Activated CD4-positive, alpha-beta T cell treated with anti-CD3 and anti-CD28 coated beads, Interleukin-2, amount 50 U/mL, for 1 hour (primary cell): ENCODE data around the gene FRAT2.
"Not testable (repeated sequence)": the region's sequence is repeated elsewhere in the genome, so short reads cannot be mapped to it uniquely, and the experiment has no call there.

ENCODE experiments used
- DNase-seq: peaks from one replicate; pipeline ENCODE4 v3.0.0-alpha.2; 2020

The FRAT2 gene

DNA sequence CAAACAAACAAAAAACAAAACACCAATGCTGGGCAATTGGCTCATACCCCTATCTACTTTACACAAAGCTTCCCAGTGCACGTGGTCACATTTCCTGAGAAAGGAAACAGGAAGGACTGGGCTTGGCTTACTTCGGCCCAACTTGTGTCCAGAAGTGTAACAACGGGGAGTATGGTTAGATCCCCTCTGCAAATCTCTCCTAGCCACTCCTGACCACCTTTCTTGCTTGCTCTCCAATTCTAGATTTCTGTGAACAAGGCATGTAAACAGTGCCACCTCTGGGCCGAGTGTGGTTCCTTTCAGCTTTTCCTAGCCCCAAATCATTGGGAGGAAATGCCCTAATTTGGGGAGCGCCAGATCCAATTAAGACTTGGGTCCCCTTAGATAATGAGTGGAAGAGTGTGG lies 21.0 kb upstream of the FRAT2 start:
- no peak for DNase-seq

DNA sequence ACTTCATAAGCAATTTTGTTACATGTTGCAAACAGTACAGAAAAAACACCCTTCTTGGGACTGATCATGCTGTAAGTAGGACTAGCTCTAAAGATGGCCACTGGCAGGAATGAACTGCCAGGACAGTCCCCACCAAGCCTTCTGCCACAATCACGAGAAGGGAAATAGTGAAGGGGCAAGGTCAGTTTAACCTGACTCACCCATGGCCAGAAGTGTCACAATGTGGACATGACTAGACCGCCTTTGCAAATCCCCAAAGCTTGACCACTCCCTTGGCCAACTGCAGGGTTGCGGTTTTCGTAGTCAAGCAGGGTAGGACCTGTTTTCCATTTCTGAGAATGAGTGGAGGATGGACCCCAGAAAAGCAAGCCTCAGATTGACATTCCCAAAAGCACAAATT lies 19.4 kb upstream of the FRAT2 start:
- no peak for DNase-seq

DNA sequence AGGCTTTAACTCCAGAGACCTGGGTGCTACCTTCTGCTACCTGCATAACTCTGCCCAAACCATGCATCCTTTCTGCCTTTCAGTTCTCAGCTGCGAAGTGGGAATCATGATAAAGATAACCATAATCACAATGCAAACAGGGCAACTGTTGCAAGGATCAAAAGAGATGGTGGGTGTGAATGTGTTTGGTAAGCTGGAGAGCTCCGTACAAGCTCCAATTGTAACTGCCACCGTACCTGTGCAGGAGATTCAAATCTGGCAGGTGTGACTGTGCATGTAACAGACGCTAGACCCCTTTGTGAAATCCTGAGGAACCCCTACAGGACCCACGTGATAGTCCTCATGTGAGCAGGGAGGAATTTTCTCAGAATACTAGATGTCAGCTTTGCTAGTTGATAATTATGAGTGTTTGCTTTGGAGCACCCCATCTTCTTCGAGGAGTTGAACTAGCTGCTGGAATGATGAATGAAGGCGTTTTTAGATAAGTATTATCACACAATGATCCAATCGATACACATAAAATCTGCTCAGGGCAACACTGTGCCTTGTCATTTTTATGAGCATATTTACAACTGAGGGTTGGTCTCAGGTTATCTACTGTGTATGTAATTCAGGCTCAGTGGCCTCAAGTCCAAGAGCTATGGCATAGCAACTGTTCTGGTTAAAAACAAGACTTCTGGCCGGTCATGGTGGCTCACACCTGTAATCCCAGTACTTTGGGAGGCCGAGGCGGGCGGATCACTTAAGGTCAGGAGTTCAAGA lies 15.4 kb upstream of the FRAT2 start:
- DNase-seq = no peak

DNA sequence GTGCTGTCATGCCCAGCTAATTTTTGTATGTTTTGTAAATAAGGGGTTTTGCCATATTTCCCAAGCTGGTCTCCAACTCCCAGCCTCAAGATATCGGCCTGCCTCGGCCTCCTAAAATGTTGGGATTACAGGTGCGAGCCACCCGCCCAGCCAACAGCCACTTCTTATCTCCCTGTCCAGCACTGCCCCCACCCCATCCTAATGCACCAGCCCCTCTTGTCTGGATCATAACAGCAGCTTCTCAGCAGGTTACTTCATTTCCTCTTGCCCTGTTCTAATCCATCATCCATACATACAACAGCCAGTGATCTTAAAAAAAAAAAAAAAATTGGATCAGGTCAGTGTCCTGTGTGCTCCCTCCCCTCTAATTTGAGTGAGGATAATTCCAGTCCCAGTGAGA lies 12.8 kb upstream of the FRAT2 start:
- DNase-seq = no peak

DNA sequence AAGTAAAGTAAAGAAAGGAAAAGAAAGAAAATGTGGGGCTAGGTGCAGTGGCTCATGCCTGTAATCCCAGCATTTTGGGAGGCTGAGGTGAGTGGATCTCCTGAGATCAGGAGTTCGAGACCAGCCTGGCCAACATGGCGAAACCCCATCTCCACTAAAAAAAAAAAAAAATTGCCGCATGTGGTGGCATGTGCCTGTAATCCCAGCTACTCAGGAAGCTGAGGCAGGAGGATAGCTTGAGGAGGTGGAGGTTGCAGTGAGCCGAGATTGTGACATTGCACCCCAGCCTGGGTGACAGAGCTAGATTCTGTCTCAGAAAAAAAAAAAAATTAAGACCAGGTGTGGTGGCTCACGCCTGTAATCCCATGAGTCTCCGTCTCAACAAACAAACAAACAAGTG lies 9.1 kb upstream of the FRAT2 start:
- DNase-seq = not testable (repeated sequence)

DNA sequence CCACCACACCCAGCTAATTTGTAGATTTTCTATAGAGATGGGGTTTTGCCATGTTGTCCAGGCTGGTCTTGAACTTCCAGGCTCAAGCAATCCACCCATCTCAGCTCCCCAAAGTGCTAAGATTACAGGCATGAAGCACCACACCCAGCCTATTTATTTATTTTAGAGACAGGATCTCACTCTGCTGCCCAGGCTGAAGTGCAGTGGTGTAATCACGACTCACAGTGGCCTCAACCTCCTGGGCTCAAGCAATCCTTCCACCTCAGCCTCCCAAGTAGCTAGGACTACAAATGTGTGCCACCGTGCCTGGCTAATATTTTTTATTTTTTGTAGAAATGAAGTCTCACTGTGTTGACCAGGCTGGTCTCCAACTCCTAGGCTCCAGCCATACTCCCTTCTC lies 6.9 kb upstream of the FRAT2 start:
- no peak for DNase-seq

DNA sequence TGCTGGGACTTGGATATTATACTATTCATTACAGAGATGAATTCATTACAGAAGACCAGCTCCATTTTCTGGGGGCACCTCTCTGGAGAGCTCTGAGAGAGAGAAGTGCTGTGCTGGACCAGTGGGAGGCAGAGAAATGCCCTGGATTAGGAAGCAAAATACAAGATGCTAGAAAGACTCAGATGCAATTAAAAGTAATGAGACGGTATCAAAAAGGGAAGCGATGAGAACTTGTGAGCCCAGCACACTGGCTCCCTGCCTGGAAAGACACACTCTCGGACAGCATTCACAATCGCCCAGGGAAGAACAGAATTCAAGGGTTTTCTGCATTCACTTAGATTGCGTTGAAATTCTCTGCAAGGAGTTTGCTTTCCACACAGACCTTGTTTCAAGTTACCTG lies 3.5 kb upstream of the FRAT2 start:
- no peak for DNase-seq

DNA sequence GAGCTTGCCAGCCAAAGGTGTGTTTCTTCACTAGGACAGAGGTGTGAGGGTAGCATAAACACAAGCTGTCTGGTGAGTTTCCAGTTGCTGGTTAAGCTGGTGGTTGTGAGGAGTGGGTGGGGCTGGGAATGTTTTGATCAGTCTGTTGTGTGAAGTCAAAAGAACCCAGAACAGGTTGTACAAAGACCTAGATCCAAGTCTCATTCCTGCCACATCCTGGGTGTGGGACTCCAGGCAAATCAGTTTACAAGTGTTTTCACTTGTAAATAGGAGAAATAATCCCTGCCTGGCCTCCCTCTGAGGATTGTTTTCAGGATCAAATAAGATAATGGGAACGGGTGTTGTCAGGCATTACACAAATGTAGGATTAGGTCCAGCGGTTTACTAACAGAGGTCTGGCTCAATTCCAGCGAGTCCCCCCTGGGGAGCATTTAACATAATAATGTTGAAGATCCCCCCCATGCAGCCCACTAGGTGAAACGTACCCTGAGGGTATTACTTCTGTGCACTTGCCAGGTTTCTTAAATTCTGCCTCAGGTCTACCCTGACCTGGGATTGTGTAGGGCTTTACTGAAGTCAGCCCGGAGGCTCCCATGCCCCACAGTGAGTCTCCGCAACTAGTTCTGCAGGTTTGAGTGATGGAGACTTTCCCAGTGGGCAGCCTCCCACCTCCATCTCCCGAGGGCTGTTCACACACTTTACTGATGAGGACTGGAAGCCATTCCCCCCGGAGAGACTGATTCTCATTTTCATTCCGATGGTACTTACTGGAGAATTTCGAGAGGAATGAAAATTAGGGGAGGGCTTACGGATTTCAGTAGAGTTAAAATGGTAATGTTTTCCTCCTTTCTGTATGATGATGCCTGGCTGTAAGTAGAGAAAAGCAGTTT lies 2.7 kb upstream of the FRAT2 start:
- DNase-seq = no peak

DNA sequence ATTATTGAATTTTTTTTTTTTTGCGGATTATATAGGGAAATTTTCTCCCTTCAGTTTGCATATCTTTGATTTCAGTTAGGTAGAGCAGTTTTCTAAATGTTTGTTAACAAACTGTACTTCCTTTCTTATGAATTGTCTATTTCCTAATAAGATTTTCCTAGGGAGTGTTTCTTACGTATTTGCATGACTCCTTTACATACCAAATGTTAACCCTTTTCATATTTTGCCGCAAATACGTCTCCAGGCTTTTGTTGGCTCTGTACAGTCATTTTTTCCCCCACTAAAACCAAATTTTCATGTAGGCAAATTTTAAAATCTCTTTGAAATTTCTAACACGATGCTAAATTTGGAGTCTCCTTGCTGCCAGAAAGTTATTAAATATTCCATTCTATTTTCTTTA lies 1.9 kb upstream of the FRAT2 start:
- no peak for DNase-seq

DNA sequence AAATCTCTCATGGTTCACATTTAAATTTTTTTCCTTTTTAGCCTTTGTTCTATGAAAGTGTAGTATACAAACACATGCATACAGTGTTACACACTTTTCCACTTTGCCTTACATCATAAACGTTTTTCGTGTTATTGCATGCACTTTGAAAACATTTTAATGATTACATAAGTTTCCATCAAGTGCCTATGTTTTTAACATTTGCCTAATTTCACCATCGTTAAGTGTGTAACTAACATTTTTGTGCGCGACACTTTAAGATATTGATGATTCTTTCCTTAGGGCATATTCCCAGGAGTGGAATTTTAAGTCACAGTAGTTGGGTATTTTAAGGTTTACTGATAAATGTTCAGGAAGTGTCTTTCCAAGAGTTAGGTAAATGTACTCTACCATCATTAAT lies 1.5 kb upstream of the FRAT2 start:
- no peak for DNase-seq

DNA sequence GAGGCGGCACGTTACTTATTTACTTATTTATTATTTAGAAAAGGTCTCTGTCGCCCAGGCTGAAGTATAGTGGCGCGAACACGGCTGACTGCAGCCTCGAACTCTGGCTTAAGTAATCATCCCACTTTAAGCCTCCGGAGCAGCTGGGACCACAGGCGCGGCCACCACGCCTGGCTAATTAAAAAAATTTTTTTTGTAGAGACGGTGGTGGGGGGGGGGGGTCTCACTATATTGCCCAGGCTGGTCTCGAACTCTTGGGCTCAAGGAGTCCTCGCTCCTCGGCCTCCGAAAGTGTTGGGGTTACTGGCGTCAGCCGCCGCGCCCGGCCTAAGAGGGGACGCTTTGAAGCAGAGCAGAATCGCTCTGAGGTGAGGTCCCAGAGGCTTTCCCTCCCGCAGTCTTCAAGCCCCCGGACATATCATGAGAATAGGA lies 675 bp upstream of the FRAT2 start:
- DNase-seq = no peak

DNA sequence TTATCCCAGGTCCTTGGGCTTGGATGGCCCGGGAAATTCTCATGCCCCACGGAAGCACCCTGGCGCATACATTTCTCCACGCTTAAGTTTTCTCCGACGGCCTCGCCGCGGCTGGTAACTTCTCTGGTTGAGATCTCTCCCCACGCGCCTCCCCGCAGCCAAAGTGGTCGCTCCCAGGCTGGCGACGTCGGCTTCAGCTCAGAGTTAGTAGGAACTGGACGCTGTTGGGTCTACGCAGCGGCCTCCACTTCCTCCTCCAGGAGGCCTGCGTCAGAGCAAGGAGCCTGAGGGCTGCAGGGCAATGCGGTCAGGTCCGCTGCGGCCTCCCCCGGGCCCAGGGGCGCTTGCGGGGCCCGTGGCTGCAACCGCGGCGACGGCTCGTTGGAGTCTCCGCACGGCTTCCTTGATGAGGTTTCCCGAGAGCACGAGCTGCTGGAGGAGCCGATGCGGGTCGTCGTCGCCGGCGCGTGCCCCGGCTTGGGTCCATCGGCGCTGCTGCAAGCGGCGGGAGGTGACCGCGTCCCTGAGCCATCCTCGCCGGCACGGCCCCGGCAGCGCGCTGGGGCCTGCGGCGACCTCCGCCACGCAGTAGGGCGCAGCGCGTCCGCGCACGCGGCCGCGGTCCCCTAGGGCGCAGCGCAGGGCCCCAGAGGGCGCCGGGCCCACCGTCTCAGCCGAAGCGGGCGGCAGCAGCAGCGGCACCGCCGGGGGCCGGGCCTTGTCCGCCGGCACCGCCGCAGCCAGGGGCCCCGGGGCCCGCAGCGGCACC lies 744 bp downstream of the FRAT2 start:
- no peak for DNase-seq

DNA sequence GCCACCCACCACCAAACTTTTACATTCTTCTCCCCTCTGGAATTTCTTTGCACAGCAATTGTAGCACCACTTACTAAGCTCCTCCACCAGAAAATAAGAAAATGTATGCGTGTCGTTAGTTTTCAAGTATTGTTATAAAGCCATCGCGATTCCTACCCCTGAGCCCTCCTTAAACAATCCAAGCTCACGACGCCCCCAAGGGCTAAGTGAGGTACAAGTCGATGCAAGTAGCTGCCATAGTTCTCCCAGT lies 1.3 kb downstream of the FRAT2 start:
- no peak for DNase-seq

DNA sequence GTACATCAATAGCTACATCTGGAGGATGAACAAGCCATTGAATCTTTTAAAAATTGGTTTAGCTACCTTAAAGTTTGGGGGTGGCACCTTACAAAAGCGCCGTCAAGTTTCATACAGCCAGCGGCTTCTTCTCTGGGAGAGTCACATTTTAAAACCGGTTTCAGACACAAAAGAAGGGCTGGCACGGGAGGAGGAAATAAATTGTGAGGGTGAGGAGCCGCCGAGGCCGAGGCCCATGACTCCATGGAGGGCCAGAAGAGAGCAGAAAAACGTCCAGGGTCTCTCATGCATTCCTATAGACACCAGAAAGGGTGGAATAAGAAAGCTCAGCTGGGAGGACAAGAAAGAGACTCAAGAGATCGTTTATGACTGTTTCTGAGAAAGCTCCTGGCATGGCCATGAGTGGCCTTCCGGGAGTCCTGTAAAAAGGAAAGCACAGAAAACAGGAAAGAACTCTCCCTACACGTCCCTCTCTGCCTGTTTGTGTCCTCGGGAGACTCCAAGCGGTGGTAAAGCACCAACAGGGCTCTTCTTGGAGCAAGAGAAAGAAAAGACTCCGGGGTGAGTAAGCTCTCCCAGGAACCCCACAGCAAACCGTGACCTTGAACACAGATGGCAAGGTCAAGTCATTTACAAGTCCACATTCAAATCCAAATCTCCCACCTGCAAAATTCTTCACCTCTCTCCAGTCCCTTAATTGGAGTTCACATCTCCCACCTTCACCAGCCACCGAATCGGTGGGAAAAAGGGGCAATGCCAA lies 1.8 kb downstream of the FRAT2 start:
- no peak for DNase-seq

DNA sequence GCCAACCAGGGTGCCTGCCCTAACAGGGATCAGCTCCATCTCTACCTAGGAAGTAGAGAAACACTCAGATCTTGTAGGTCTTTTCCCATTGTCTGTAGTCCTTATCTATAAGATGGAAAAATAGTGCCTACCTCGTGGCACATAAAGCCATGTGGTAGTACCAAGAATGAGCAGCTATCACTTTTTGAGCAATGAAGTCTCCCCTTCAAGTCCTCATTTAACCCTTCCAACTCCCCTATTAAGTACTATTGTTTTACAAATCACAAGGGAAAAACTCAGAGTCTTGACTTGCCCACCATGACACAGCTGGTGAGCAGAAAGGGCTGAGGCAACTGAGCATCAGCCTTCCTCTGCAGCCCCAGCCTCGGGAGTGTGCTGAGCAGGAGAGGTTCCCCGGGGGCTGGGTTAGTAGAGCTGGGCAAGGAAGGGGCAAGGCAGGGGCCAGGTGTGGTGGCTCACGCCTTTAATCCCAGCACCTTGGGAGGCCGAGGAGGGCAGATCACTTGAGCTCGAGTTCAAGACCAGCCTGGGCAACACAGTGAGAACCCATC lies 3.3 kb downstream of the FRAT2 start:
- no peak for DNase-seq

DNA sequence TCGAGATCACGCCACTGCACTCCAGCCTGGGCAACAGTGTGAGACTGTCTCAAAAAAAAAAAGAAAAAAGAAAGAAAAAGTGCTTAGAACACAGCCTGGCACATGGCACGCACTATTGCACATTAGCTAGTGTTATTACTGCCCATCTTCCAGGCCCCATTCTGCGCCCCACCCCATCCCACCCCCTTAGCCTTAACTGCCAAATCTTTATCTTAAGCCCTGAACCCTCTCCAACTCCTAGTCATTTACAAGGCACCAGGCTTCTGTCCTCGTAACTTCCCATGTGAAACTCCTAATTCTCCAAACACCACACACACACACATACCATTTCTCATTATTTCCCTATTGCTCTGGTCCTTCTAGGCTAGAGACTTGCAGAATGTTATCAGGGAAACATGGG lies 4.8 kb downstream of the FRAT2 start:
- DNase-seq = no peak

DNA sequence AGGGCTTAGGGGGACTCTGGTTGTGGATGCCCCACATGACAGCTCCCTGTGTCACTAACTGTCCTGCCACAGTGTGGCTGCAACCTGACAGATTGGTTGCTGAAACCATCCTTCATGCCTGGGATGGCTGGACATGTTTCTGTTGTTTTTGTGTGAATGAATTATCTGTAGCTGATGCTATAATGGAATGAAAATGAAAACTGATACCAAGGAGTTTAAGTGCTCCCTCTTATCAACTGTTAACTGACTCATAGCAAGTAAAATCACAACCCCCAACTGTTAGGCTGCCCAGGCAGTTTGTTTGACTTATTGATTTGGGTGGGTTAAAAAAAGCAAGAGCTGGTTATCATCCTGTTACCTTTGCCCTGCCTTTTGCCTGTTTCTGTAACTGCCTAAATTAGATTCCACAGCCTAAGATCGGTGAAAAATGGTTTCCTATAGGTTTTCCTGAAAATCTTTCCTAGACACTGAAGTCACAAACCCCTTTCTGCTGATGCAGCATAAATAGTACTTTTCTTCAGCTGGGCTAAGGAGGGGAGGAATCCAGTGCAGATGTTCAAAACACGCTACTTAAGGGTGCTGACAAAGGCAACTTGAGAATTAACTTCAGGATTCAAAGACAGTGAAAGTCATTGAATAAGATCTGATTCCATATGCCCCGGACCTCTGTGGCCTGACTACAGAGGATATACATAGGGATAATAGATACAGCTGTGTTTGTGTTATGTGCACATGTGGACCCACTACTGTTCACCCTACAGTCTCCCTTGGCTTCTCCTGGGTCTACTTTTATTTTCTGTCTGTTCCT lies 5.7 kb downstream of the FRAT2 start:
- DNase-seq = no peak

DNA sequence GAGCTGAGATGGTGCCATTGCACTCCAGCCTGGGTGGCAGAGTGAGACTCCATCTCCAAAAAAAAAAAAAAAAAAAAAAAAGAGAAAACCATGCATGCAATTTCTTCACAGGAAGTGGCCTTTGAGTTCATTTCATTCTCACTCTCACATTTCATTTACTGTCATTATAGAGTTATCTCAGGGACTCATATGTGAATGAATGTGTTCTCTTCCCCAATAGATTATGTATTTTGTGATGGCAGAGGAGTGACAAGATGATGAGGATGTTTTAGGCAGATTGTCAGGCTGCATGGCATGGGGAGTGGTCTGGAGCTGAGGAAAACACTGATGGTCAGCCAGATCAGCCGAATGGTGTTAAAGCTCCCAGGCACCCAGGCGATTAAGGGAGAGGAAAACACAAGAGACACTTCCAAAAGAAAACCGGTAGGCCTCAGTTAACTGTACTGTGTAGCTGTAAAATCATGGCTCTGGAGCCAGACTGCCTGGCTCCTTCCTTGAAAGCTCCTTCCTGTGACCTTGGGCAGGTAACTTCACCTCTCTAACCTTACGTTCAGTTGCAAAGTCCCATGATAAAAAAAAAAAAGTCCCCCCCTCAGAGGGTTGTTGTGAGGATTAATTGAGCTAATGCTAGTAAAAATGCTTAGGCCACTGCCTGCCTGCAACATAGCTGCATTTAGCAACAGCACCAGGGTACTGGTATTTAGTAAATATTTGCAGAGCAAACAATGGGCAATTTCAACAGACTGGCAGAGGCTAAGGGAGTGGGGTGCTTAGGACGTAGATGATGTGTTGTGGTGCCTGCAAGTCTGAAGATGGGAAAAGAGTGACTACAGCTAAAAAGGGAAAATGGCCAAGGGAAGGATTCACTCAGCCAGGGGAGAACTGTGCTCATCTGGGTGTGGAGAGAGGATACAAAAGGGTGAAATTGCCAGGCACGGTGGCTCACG lies 6.9 kb downstream of the FRAT2 start:
- no peak for DNase-seq

DNA sequence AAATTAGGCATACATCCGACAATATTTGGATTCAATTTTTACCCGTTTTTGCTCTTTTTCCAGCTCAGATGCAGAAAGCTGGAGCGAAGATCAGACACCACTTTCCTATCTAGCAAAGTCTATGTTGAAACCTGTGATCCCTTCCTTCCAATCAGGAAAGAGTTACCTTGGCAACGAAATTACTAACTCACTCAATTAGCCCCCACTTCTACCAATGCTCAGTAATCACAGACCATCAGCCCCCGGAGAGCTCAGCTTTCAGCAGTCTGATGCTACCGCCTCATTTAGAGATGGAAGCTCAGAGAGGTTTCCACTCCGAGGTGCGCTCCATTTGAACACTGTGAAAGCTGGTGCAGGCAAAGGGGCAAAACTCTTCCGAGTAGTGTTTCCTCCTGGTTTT lies 8.8 kb downstream of the FRAT2 start:
- no peak for DNase-seq

DNA sequence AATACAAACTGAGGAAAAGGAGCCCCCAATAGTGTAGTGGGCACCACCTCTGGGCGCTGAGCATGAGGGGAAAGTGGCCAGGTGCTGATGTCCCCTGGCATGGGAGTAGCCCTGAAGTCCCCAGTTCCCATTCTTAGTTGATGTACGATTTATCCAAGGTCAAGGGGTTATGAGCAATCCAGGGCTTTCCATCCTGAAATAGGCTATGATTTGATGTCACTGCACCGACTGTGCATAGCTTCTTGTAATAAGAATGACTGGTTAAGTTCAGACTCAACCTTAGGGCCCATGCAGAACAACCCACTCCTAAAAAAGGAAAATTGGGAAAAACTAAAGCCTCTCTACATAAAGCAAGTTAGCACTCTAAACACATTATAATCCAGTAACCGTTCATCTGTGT lies 11.0 kb downstream of the FRAT2 start:
- DNase-seq = no peak

DNA sequence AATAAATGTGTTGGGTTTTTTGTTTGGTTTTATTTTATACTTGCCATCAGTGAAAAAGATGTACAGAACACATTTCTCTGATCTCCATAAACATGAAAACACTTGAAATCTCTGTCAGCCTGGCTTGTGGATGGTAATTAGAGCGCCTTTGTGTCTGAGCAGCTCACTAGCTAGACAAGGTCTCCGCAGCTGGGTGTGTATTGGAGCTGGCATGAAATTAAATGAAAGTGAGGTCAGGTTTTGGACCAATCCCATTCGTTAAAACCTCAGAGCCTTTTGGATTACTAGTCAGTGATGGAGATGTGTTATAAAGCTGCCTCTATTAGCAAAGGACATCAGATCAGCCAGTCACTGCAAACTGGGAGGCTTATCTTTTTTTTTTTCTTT lies 12.7 kb downstream of the FRAT2 start:
- no peak for DNase-seq
